K562 (cell line): ENCODE results near the gene COA7. TPM values are rescaled to one million over a fixed set of nuclear protein-coding genes. Genes with fewer than 3 reads are reported as not detected.
A peak's percentile ranks its signal among the peaks of the same experiment; 100 is the strongest.
"Not testable (repeated sequence)": the region's sequence is repeated elsewhere in the genome, so short reads cannot be mapped to it uniquely, and the experiment has no call there.

ENCODE experiments used
- ATAC-seq: fragments of 200-7000 bp; cut with Tn5 transposase; 3 replicates; pipeline ENCODE4 v1.9.1; 2020; ENCODE audit warnings: moderate library complexity
- BruUV-seq: library from RNA; stranded (reverse); fragments of 400-500 nt; replicated peaks from 2 replicates; lab custom pipeline; 2021; lab: Mats Ljungman, UMichigan
- CTCF ChIA-PET: fragments of 300-600 bp; formaldehyde crosslinking; extraction: SDS; loops from one replicate; lab custom pipeline; 2021; ENCODE audit warnings: low intra/inter-chr PET ratio; lab: Yijun Ruan, JAX
- POLR2A ChIA-PET: fragments of 300-600, 350-650 bp; sonication (Branson Sonifier 250); formaldehyde crosslinking; extraction: SDS; loops from one replicate; lab custom pipeline; 2021; ENCODE audit warnings: antibody characterized with exemption, inconsistent platforms; lab: Yijun Ruan, JAX
- DNase-seq, 4 experiments: peaks; one replicate each; pipeline versions ENCODE4 v3.0.0 to v3.0.0-alpha.2; 2011 to 2018; ENCODE audit warnings: low spot score in 3 of 4, mixed read lengths in 3 of 4; ENCODE audit errors: extremely low read depth in 1 of 4
- FAIRE-seq: peaks from 2 replicates; lab custom pipeline; 2011; peaks lifted over from hg19 to GRCh38; lab: Jason Lieb, UNC
- H2AFZ ChIP-seq: 2 replicates; pipeline ENCODE4 v1.6.0; 2011; ENCODE audit warnings: low read depth, low read length, control low read depth, inconsistent platforms
- H3K27ac ChIP-seq: fragments of 200-600 bp; 3 replicates; pipeline ENCODE4 v1.8.0; 2011; ENCODE audit warnings: low read depth, mild to moderate bottlenecking, control low read depth, inconsistent platforms, low read length, moderate library complexity, mixed read lengths; ENCODE audit errors: extremely low read depth
- H3K27me3 ChIP-seq, 2 experiments: fragments of 300-600 bp in 1 of 2; 2 replicates in 1 of 2; 3 replicates in 1 of 2; pipeline versions ENCODE4 v1.6.0 to v1.8.0; 2011; ENCODE audit warnings: inconsistent platforms in 2 of 2, low read length in 2 of 2, mild to moderate bottlenecking in 1 of 2, mixed read lengths in 1 of 2, moderate library complexity in 1 of 2; ENCODE audit not compliant: control insufficient read depth in 2 of 2, insufficient read depth in 2 of 2
- H3K36me3 ChIP-seq: fragments of 300-600 bp; 3 replicates; pipeline ENCODE4 v1.8.0; 2011; ENCODE audit warnings: mild to moderate bottlenecking, low read length, inconsistent platforms; ENCODE audit not compliant: control insufficient read depth, insufficient read depth
- H3K4me1 ChIP-seq, 2 experiments: fragments of 200-600 bp in 1 of 2; replicated peaks in 1 of 2; 2 replicates in 1 of 2; 3 replicates in 1 of 2; pipeline versions ENCODE4 v1.5.1 to v1.8.0; 2011; ENCODE audit warnings: inconsistent platforms in 2 of 2, low read length in 2 of 2, mild to moderate bottlenecking in 1 of 2, mixed read lengths in 1 of 2, moderate library complexity in 1 of 2; ENCODE audit not compliant: control insufficient read depth in 2 of 2, insufficient read depth in 2 of 2
- H3K4me2 ChIP-seq: 2 replicates; pipeline ENCODE4 v1.6.1; 2011; ENCODE audit warnings: low read length, control low read depth, inconsistent platforms, mixed read lengths; ENCODE audit not compliant: insufficient read depth
- H3K4me3 ChIP-seq: fragments of 200-600 bp; sonication (generic), shearing (Covaris generic); 2 replicates; pipeline ENCODE4 v1.5.1; 2016; ENCODE audit warnings: control low read depth, inconsistent platforms
- H3K79me2 ChIP-seq: fragments of 200-600 bp; 3 replicates; pipeline ENCODE4 v1.8.0; 2011; ENCODE audit warnings: low read length, inconsistent platforms; ENCODE audit not compliant: control insufficient read depth, insufficient read depth
- H3K9ac ChIP-seq, 2 experiments: 2 replicates each; pipeline versions ENCODE4 v1.6.0 to v1.6.1; 2011; ENCODE audit warnings: low read depth in 2 of 2, low read length in 2 of 2, control low read depth in 1 of 2, inconsistent platforms in 1 of 2, mild to moderate bottlenecking in 1 of 2, mixed read lengths in 1 of 2; ENCODE audit not compliant: insufficient read depth in 1 of 2
- H3K9me1 ChIP-seq: one replicate; pipeline ENCODE4 v1.6.0; 2011; ENCODE audit warnings: inconsistent platforms, mild to moderate bottlenecking, low read length, moderate library complexity; ENCODE audit not compliant: control insufficient read depth, insufficient read depth
- H3K9me3 ChIP-seq: replicated peaks from 2 replicates; pipeline ENCODE4 v1.5.1; 2011; ENCODE audit warnings: low read depth, low read length, inconsistent platforms; ENCODE audit not compliant: control insufficient read depth, insufficient read depth
- H4K20me1 ChIP-seq: replicated peaks from 2 replicates; pipeline ENCODE4 v1.6.1; 2011; ENCODE audit warnings: low read length, inconsistent platforms, mixed read lengths; ENCODE audit not compliant: control insufficient read depth, insufficient read depth
- CEBPG ChIP-seq, 3 experiments: fragments of 200-800 bp in 1 of 3; sonication (Bioruptor generic) in 1 of 3; sonication (generic) in 1 of 3; formaldehyde crosslinking in 1 of 3; IDR thresholded peaks in 2 of 3; conservative IDR thresholded peaks in 1 of 3; 2 replicates each; pipeline versions ENCODE4 v1.6.1 to v1.8.0; 2016 to 2022; ENCODE audit warnings: missing compliant biosample characterization in 2 of 3, missing genetic modification characterization in 2 of 3, mild to moderate bottlenecking in 1 of 3, missing genetic modification reagents in 1 of 3
- CHAMP1 ChIP-seq: fragments of 450-650 bp; IDR thresholded peaks from 2 replicates; pipeline ENCODE4 v1.6.1; 2016; ENCODE audit warnings: mild to moderate bottlenecking
- KDM4B ChIP-seq, 2 experiments: fragments of 450-650 bp in 1 of 2; sonication (generic) in 1 of 2; IDR thresholded peaks; 2 replicates each; pipeline ENCODE4 v1.6.1; 2016 to 2017; ENCODE audit warnings: borderline replicate concordance in 2 of 2, antibody characterized with exemption in 1 of 2, low read depth in 1 of 2, mild to moderate bottlenecking in 1 of 2
- MEIS2 ChIP-seq: fragments of 450-650 bp; IDR thresholded peaks from 2 replicates; pipeline ENCODE4 v1.6.1; 2014; ENCODE audit warnings: mild to moderate bottlenecking; ENCODE audit not compliant: partially characterized antibody
- SUPT5H ChIP-seq: fragments of 450-650 bp; IDR thresholded peaks from 2 replicates; pipeline ENCODE4 v1.6.1; 2016
- ZBTB5 ChIP-seq: fragments of 450-650 bp; IDR thresholded peaks from 2 replicates; pipeline ENCODE4 v1.6.1; 2017; ENCODE audit warnings: antibody characterized with exemption
- ZNF121 ChIP-seq: sonication (generic); formaldehyde crosslinking; conservative IDR thresholded peaks from 2 replicates; pipeline ENCODE4 v1.8.0; 2022; ENCODE audit warnings: missing genetic modification reagents
- ZNF384 ChIP-seq: IDR thresholded peaks from 2 replicates; pipeline ENCODE4 v1.6.1; 2012; ENCODE audit warnings: low read depth, low read length, improper control_type of control experiment
- ZNF584 ChIP-seq: fragments of 200-800 bp; sonication (Bioruptor generic); IDR thresholded peaks from 2 replicates; pipeline ENCODE4 v1.6.1; 2016; ENCODE audit warnings: low read depth, mild to moderate bottlenecking, missing genetic modification characterization, missing compliant biosample characterization
- ZNF586 ChIP-seq: fragments of 450-650 bp; formaldehyde crosslinking; conservative IDR thresholded peaks from 2 replicates; pipeline ENCODE4 v1.4.0; 2020; ENCODE audit warnings: mild to moderate bottlenecking, moderate library complexity
- WGBS: fragments of 100-300 bp; shearing (Covaris generic); methylation state at CpG from one replicate; pipeline ENCODE4 v1.1.6; 2016; ENCODE audit warnings: low coverage, mixed read lengths; ENCODE audit not compliant: insufficient coverage; ENCODE audit errors: missing lambda C conversion rate; 5-methylcytosine and 5-hydroxymethylcytosine counted together
- in situ Hi-C: fragments of 300-500 bp; cut with MboI; formaldehyde crosslinking; loops from 4 replicates; pipeline ENCODE4 v1.15.0; 2018; ENCODE audit warnings: inconsistent platforms, mixed read lengths
- intact Hi-C: fragments of 100-400 bp; cut with micrococcal nuclease; formaldehyde crosslinking; loops from 2 replicates; pipeline ENCODE4 v1.14.2; 2022
- polyA plus RNA-seq, 8 experiments: library from polyadenylated mRNA; depleted of rRNA in 4 of 8; stranded (reverse) in 5 of 8; unstranded in 3 of 8; fragments of >200 nt; fragmentation: Nextera tagmentation in 2 of 8; fragmentation: Illumina TruSeq in 1 of 8; extraction: Ambion mirVana in 2 of 8; extraction: Trizol in 1 of 8; gene quantifications; 2 replicates each; pipeline versions ENCODE4 v1.2.1 to v1.2.3, GENCODE V29; 2011 to 2014; ENCODE audit warnings: inconsistent platforms in 1 of 8, missing spikeins in 1 of 8
- total RNA-seq, 7 experiments: library from RNA; depleted of rRNA in 6 of 7; stranded (reverse); fragments of >200 nt in 6 of 7; fragmentation: Illumina TruSeq in 2 of 7; extraction: Trizol in 2 of 7; gene quantifications; 2 replicates each; pipeline versions ENCODE4 v1.2.1 to v1.2.3, GENCODE V29; 2011 to 2021; ENCODE audit warnings: low replicate concordance in 1 of 7

Gene COA7
- total and polyA plus RNA-seq, 9 of the 15 experiments (the other 6 are each of a cell fraction or from before 2014, with no cell fraction given), result 19.4 to 82.8 (median 51.0) TPM

GRCh38 chr1:52735371-52735770 is 37.2 kb upstream of the COA7 start:
- H3K36me3 ChIP-seq, H3K9ac ChIP-seq, H3K9me3 ChIP-seq, DNase-seq, H3K9me1 ChIP-seq, intact Hi-C loops, CTCF ChIA-PET, H2AFZ ChIP-seq, H3K27ac ChIP-seq, in situ Hi-C loops, H4K20me1 ChIP-seq, H3K4me2 ChIP-seq, BruUV-seq, FAIRE-seq, H3K27me3 ChIP-seq, H3K4me3 ChIP-seq, ATAC-seq: not testable (repeated sequence)
- WGBS, result 93% methylated on average over 9 of the region's 9 CpGs
- POLR2A ChIA-PET, result interaction anchor here (1.2 kb wide), 1 partner anchor 22 kb away, joined by 3 read pairs; no protein-coding TSS in a partner anchor
- Histone ChIP-seq H3K79me2 (peaks cover 11% of the 10 kb centered on the region; the same call in 2 of the 3 replicates), H3K4me1 (peaks cover 10 to 12% of the 10 kb centered on the region in 2 experiments; a peak in 4 of 5 replicates)

GRCh38 chr1:52733368-52733767 is 35.2 kb upstream of the COA7 start:
- Histone ChIP-seq H3K27me3 (no peaks in the 10 kb centered on the region), H3K36me3 (peaks cover 5% of the 10 kb centered on the region), H3K4me2 (no peak overlapping the region), H3K27ac (no peak overlapping the region), H2AFZ (no peak overlapping the region), H4K20me1 (no peaks in the 10 kb centered on the region), H3K9me3 (no peaks in the 10 kb centered on the region), H3K9me1 (no peaks in the 10 kb centered on the region), H3K79me2 (peaks cover 25% of the 10 kb centered on the region), H3K9ac (no peak overlapping the region), H3K4me1 (peaks cover 0 to under 1% of the 10 kb centered on the region in 2 experiments; a peak in 3 of 5 replicates), H3K4me3 (no peak overlapping the region)
- 89% methylated on average over 3 of the region's 3 CpGs for WGBS
- intact Hi-C loops (no loop called here), in situ Hi-C loops (no loop called here)
- FAIRE-seq (no peak), DNase-seq (no peak), ATAC-seq (no peak)
- no TSS peak for BruUV-seq
- CTCF ChIA-PET, result interaction anchor here (0.6 kb wide), 1 partner anchor 366 kb away, joined by 7 read pairs; no protein-coding TSS in a partner anchor
- POLR2A ChIA-PET, result interaction anchor here (0.8 to 1.1 kb wide), 3 partner anchors 16 to 30 kb away, joined by 3 to 6 read pairs (median 5); no protein-coding TSS in a partner anchor
- TF ChIP-seq CHAMP1 (no peak), ZNF384 (no peak), ZBTB5 (no peak), SUPT5H (no peak), MEIS2 (peak; percentile 20), ZNF121 (CRISPR knock-in tag) (peak; percentile 88), ZNF584 (CRISPR knock-in tag) (no peak), CEBPG (CRISPR knock-in tag; IDR thresholded peaks at IDR 0.05) (no peak), CEBPG (tag; conservative IDR thresholded peaks at IDR 0.05 in 1 of 2, IDR thresholded peaks at IDR 0.05 in 1 of 2) (peak in 1 of 2 experiments; percentile 44; a peak in 1 of 4 replicates), ZNF586 (CRISPR knock-in tag) (no peak), KDM4B (IDR thresholded peaks at IDR 0.05; ENCODE audit: borderline replicate concordance in 2 of 2, low read depth in 1 of 2) (no peak)
